LNCAP (cell line): ENCODE results near the gene RASGRP3.

Source experiments
- TF ChIP-seq, protein P1 (sequence below): fragments of 450-650 bp; IDR thresholded peaks from 2 replicates; pipeline ENCODE4 v1.5.1; 2017; ENCODE audit warnings: mild to moderate bottlenecking

The RASGRP3 gene

GRCh38 chr2:33478968-33479731 is 2.7 kb downstream of the RASGRP3 start:
- TF ChIP-seq, protein P1, sequence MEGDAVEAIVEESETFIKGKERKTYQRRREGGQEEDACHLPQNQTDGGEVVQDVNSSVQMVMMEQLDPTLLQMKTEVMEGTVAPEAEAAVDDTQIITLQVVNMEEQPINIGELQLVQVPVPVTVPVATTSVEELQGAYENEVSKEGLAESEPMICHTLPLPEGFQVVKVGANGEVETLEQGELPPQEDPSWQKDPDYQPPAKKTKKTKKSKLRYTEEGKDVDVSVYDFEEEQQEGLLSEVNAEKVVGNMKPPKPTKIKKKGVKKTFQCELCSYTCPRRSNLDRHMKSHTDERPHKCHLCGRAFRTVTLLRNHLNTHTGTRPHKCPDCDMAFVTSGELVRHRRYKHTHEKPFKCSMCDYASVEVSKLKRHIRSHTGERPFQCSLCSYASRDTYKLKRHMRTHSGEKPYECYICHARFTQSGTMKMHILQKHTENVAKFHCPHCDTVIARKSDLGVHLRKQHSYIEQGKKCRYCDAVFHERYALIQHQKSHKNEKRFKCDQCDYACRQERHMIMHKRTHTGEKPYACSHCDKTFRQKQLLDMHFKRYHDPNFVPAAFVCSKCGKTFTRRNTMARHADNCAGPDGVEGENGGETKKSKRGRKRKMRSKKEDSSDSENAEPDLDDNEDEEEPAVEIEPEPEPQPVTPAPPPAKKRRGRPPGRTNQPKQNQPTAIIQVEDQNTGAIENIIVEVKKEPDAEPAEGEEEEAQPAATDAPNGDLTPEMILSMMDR: no peak

DNA sequence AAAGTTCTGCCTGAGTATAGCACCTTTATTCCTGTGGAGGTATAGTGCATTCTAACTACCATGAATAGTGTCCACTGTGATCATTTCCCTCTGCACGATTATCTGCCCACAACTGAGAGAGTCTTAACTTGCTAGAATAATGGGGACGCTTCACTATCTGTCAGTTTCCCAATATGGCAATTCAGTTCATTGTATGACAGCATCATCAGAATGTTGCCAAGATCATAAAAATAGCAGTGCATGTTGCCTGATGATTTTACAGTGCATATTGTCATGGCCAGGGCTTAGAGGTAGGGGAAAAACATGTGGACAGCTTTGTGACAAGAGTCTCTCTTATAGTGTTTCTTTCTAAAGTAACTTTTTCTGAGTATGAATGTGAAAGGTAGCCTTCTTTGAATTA is 6.1 kb downstream of the RASGRP3 start:
- TF ChIP-seq, protein P1: no peak

DNA sequence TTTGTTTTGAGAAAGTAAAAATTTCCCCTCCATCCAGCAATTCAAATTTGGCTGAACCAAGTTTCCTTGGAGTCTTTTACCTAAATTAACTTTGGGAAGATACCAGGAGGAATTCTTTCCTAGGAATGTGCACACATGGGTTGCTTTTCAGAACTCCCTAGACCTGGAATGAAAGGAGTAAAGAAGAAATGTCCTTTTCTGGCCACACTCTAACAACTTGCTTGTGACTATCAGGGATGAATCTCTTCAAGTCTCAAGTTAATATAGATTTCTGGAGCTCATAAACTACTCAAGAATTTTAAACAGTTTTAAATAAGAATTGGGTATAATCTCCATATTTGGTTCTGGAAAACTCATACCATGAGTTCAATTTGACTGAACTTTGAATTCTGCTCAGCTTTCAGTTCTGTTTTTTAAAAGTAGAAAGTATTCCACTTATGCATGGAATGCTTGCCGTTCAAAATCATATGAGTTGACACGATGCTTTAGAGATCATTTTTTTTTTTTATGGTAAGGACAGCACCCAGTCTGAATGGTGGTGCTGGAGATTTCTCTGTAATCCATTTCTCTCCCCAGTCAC is 7.7 kb downstream of the RASGRP3 start:
- TF ChIP-seq, protein P1: no peak

DNA sequence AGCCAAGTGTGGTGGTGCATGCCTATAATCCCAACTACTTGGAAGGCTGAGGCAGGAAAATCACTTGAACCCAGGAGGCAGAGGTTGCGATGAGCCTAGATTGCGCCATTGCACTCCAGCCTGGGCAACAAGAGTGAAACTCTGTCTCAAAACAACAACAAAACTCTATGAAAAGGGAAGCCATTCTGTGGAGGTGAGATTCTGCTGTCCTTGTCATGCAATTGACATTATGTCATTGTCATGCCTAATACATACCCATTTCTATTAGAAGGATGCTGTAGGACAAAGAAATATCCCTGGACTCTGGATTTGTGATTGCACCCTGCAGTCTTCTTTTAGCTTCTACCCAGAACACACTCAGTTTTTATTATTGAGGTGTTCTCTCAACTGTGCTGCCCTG is 8.6 kb downstream of the RASGRP3 start:
- TF ChIP-seq, protein P1: no peak

- TF ChIP-seq, protein P1: no peak
Observed at GRCh38 chr2:33486544-33486943, 10.1 kb downstream of the RASGRP3 start.

DNA sequence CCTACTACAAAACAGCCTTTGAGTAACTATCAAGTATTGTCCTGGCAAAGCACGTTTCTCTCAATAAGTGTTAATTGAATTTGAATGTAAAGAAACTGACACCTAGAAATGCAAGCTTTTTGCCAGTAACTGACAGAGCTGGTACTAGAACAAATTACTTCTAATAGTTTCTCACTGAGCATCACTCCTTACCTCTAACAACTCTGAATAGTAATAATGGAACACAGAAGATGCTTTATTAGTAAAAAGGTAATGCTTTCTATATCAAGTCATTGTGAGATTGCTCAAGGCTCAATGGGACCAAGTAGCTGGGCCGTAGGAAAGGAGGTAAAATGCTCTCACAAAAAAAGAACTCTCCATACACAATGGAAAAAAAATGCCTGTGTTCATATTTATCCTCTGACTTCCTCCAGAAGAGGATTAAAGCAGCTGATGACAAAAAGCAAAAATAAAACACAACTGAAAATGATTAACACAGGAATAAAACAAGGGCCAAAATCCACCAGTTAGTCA is 11.8 kb downstream of the RASGRP3 start:
- TF ChIP-seq, protein P1: no peak

DNA sequence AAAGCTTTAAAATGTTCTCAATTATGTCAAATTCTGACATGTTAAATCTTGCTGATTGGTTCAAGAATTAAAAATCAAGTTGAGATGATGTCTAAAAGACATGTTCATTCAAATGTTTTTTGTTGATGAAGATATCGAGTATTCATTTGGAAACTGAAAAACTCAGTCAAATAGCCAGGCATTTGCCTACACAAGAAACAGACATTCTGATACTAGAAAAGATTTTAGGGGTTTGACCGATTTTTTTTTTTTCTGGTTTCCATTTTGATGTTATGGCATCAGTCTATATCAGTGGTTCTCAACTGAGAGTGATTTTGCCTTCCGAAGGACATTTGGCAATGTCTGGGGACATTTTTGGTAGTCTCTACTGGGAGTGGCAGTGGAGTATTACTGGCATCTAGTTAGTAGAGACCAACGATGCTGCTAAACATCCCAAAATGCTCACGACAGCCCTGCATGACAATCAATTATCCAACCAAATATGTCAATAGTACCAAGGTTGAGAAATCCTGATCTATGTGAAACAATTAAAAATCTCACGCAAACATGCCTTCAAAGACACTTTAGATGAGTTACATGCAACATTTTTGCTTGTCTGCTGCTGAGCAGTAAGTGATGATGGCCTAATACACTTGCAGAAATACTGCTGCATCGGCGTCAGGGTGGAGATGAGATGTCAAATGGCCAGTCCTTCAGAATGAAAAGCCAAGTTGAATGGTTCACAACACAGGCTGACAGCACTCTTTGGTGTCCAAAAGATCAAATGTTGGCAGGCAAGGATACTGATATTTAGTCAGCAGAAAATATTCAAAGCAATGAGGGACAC is 12.5 kb downstream of the RASGRP3 start:
- TF ChIP-seq, protein P1: no peak
